HG02642 (cell line): ENCODE data around the gene EED.
"Not testable (repeated sequence)": the region's sequence is repeated elsewhere in the genome, so short reads cannot be mapped to it uniquely, and the experiment has no call there.

Experiments used
- ATAC-seq: cut with Tn5 transposase; IDR thresholded peaks from one replicate; pipeline ENCODE4 v1.9.1; 2021; ENCODE audit warnings: mild to moderate bottlenecking; ENCODE audit not compliant: unreplicated experiment, poor library complexity

The EED gene

GRCh38 chr11:86288776-86289507 is 44.4 kb downstream of the EED start:
- ATAC-seq: no peak

- ATAC-seq: not testable (repeated sequence)
These were observed 45.1 kb downstream of the EED start for GRCh38 chr11:86289508-86290280.

GRCh38 chr11:86291466-86292262 is 47.1 kb downstream of the EED start:
- peak; percentile 29 for ATAC-seq

- no peak for ATAC-seq
These were observed 48.5 kb downstream of the EED start for GRCh38 chr11:86292912-86293616.

DNA sequence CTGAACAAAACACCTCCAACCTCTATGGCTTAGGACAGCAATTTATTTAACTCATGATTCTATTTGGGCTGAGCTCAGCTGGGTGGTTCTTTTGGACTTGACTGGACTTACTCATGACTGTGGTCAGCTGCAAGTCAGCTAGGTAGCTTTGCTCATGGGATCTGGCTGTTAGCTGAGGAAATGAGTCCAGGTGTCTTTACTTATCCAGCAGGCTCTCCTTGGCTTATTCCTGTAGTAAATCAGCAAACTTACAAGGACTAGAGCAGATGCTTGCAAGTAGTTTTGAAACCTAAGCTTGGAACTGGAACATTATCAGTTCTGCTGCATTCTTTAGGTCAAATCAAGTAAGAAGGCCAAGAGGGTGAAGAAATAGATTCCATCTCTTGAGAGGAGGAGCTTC is 49.5 kb downstream of the EED start:
- no peak for ATAC-seq

DNA sequence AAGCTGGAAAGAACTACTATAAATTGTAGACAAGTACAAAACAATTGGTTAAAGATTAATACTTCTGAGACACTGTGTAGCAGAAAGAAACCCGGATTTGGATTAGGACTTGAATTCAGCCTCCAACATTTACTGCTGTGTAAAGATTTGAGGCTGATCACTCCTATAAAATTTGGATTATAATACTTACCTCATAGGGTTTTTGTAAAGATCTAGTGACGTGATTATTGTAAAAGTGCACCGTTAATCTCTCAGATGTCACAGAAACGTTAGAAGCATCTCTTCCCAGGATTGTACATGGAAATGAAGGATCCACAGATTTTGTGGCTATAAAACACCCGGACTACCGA is 57.2 kb downstream of the EED start:
- ATAC-seq: peak; percentile 4

- ATAC-seq: peak; percentile 100
These were observed 57.7 kb downstream of the EED start, which contains the start of gene HIKESHI for GRCh38 chr11:86302092-86302793. Gene HIKESHI (plus strand): TSS chr11:86302240. CDS start chr11:86302449, 209 bp downstream.

GRCh38 chr11:86303257-86303656 is 58.7 kb downstream of the EED start:
- no peak for ATAC-seq

DNA sequence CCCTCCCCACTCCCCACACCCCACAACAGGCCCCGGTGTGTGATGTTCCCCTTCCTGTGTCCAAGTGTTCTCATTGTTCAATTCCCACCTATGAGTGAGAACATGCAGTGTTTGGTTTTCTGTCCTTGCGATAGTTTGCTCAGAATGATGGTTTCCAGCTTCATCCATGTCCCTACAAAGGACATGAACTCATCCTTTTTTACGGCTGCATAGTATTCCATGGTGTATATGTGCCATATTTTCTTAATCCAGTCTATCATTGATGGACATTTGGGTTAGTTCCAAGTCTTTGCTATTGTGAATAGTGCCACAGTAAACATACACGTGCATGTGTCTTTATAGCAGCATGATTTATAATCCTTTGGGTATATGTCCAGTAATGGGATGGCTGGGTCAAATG is 64.2 kb downstream of the EED start:
- ATAC-seq: not testable (repeated sequence)

DNA sequence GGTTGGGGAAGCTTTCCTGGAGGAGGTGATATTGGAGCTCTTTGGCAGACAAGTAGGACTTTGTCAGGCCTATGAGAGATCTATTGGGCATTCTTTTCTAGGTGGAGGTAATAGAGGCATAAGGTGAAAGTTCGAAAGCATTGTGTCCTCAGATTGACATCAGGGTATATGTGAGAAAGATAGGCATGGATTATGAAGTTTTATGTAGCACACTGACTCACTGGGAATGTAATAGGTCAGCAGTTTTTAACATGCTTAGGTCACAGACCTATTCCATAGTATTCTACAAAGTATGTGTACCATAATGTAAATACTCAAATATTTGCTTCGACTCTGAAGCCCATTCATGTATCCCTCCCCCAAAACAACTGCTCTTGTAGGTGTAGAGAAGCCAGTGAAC is 69.2 kb downstream of the EED start:
- ATAC-seq: no peak

DNA sequence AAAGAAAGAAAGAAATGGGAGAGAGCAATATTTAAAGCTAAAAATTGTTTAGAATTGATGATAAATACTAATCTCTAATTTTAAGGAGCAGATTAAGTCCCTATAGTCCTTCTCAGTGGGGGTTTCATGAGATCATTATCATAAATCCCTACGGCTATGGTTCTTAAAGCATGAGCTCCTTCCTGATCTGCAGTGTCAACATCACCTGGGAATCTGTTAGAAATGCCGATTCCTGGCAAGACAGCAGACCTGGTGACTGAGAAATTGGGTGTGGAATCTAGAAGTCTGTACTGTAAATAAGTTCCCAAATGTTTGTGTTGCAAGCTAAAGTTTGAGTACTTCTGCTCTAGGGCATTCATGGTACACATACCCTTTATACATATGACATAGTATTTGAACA is 70.1 kb downstream of the EED start:
- ATAC-seq: no peak
